CD4-positive, alpha-beta T cell treated with Interleukin-17A for 1 hour (primary cell): ENCODE results near the gene RAD9A.
"Not testable (repeated sequence)": the region's sequence is repeated elsewhere in the genome, so short reads cannot be mapped to it uniquely, and the experiment has no call there.

Source experiments
- DNase-seq: peaks from one replicate; pipeline ENCODE4 v3.0.0-alpha.2; 2020

Gene RAD9A

DNA sequence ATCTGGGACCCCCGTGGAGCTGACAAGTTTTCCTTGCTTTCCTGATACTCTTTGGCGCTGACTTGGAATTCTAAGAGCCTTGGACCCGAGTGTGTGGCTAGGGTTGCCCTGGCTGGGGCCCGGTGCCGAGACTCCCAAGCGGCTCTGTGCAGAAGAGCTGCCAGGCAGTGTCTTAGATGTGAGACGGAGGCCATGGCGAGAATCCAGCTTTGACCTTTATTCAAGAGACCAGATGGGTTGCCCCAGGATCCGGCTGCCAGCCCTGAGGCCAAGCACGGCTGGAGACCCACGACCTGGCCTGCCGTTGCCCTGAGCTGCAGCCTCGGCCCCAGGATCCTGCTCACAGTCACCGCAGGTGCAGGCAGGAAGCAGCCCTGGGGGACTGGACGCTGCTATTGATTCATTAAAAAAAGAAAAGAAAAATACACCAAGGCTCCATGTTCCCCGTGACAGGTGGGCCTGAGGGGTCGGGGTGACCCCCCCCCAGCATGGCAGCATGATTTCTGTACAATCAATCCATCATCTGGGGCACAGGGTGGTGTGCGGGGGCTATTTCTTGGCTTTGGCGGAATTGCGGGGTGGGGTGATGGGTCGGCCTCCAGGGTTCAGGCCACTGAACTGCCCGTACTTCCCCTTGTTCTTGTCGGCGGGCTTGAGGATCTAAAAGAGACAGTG, 6.3 kb downstream of the RAD9A start:
- DNase-seq: no peak

DNA sequence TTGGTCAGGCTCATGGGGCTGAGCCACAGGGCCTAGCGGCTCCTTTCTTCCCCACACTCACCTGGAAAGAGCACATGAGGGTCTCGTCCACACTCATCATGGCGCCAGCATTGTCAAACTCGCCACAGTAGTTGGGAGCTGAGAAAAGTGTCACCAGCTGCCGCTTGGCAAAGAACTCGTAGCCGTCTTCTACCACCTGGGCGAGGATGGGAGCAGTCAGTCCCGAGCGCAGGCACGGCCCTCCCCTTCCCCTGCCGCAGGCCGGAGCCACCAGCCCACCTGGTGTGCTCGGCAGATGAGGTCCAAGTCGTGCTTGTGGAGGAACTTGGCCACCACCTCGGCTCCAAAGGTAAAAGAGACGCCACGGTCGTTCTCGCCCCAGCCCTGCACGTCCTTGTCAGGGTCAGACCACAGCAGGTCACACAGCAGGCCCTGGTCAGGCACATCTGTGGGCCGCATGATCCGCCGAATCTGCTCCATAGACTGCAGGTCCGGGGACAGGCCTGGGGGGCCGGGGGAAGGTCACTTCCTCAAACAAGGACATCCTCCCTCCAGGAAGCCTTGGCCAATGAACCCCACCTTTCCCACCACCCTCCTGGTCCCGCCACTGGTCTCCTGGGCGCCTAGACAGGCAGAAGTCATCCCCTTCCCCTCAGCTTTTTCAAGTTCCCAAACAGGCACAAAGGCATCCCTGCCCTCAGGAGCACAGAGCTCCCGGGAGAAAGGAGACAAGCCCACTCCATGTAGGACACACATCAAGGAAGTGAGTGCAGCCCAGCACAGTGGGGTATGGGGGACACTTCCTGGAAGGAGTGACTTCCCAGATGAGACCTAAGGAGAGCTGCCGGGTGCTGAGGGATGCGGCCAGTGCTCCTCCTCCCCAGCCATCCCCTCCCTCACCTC, 7.1 kb downstream of the RAD9A start:
- no peak for DNase-seq

DNA sequence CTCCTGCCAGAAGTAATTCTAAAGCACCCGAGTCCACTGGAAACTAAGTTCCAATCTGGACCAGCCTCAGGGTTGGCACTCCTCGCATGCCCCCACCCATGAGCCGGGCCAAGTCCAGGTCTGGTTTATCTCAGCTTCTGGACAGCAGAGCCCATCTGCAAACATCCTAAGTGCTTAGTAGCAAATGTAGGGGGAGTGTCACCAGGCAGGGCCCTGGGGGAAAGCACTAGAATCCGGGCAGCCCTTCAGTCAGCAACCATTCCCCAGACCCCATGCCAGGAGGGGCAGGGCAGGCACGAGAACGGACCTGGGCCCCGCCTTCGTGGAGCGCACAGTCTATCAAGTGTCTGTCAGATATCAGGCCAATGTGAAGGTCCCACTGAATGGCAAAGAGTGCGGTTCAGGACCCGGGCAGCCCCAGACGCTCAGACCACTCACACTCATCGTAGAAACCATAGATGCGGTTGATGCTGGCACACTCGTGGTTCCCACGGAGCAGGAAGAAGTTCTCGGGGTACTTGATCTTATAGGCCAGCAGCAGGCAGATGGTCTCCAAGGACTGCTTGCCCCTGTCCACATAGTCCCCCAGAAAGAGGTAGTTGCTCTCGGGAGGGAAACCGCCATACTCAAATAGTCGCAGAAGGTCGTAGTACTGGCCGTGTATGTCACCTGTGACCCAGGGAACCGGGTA, 8.6 kb downstream of the RAD9A start:
- no peak for DNase-seq

DNA sequence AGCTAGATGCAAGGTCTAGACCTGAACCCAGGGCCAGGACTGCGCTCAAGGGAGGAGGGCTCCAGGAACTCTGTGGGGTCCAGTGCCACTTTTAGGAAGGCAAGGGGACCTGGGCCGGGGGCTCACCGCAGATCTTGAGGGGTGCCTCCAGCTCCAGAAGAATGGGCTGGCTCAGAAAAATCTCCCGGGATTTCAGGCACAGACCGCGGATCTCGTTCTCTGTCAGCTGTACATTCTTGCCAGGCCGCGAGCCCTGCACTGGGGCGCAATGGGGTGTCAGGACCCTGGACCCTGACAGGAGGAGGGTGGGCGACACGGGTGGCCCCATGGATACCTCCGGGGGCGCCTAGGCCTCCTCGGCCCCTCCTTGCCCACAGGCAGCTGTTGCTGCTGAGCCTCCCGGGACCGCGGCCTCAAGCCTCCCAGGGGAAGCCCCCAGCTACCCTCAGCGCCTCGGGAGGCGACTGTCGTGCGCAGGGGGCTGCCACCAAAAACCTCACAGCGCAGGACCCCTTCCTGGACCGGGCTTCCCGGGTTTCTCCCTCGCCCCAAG, 9.2 kb downstream of the RAD9A start:
- no peak for DNase-seq

DNA sequence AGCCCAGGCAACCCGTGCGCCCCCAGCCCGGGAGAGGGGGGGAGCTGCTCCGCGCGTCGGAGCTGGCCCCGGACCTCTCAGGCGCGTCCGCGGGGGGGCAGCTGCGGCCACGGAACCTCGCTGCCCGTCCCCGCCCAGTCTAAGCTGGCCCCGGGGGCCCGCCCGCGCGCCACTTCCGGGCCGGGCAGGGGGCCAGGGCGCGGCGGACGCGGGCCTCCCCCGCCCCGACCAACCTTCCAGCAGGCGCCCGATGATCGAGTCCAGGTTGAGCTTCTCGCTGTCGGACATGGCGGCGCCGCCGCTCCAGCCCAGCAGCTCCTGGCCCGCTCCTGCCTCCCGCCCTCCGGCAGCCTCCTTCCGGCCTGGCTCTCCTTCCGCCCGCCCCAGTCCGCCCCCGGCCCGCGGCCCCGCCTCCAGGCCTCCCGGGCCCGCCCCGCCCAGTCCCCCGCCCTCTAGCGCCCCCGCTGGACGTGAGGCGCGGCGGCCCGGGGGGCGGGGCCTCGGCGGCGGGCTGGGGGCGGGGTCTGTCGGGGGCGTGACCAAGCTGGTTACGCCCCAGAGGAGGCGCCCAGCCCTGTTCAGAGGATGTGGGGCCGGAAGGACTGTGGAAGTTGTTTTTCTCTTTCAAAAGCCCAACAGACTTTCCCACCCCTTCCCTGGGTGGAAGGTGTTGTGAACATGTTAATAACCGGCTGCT, 9.9 kb downstream of the RAD9A start, which contains the start of gene PPP1CA:
Gene PPP1CA, minus strand, starts transcription at position 364 of the 697 bp plus-strand sequence. Its CDS starts 76 bp downstream, at position 288.
- peak; percentile 90 for DNase-seq

DNA sequence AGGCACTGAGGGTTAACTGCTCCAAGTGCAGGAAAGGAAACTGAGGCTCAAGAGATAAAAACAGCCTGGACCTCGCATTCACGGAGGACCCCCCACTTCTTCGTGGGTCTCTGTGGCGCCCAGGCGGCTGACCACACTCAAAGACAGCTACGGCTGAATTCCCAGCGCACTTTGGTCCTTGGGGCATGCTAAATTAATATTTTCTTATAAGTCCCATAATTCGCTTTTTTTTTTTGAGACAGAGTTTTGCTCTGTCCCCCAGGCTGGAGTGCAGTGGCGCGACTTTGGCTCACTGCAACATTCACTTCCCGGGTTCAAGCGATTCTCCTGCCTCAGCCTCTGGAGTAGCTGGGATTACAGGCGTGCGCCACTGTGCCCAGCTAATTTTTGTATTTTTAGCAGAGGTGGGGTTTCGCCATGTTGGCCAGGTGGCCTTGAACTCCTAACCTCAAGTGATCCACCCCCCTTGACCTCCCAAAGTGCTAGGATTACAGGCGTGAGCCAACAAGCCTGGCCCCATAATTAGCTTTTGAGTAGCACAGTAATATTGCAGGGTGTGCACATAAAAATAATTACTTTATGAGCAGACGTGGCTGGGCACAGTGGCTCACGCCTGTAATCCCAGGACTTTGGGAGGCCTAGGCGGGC, 10.5 kb downstream of the RAD9A start:
- not testable (repeated sequence) for DNase-seq

DNA sequence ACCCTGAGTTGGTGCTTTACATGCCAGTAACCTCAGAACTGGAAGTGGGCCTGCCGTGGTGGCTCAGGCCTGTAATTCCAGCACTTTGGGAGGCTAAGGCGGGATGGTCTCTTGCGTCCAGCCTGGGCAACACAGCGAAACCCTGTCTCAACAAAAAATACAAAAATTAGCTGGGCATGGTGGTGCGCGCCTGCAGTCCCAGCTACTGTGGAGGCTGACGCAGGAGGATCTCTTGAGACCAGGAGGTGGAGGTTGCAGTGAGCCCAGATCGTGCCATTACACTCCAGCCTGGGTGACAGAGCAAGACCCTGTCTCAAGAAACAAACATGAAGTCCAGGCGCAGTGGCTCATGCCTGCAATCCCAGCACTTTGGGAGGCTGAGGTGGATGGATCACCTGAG, 11.3 kb downstream of the RAD9A start:
- not testable (repeated sequence) for DNase-seq

DNA sequence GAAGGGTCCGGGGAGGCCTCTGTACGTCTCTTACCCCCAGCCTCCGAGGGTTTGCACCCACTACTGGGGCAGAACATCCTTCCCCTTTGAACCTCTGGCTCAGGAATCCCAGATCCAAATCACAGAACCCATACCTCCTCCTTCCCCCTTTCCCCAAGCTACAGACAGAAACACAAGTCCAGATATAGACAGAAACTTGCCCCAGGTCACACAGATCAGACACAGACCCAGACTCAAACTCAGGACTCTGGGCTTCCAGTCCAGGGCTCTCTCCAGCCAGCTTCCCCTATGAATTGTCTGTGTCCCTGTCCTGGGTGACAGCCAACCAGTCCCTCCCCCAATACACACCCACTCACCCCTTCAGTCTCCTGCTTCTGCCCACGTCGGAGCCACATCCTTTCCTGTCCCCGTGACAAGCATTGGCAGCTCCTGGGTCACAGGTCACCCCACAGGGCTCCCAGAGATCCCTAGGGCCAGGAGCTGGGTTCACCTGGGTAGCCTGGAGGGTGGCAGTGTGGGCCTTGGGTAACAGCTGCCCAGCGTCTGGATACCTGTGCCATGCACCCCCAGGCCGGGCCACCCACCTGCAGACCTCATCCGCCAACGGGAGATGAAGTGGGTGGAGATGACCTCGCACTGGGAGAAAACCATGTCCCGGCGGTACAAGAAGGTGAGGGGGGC, 12.9 kb downstream of the RAD9A start:
- DNase-seq: peak; percentile 66

DNA sequence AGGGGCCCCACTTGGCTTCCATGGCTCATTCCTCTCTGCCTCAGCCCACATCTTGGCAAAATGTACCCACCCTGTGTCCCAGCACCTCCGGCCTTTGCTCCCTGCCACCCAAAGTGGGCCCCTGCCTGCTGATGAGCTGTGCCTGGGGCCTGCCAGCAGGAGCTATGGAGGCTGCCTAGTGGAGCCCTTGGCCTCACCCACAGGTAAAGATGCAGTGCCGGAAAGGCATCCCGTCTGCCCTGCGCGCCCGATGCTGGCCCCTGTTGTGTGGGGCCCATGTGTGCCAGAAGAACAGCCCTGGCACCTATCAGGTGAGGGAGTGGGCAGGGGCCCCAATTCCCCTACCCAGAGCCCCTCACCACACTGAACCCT, 13.4 kb downstream of the RAD9A start:
- DNase-seq: no peak

DNA sequence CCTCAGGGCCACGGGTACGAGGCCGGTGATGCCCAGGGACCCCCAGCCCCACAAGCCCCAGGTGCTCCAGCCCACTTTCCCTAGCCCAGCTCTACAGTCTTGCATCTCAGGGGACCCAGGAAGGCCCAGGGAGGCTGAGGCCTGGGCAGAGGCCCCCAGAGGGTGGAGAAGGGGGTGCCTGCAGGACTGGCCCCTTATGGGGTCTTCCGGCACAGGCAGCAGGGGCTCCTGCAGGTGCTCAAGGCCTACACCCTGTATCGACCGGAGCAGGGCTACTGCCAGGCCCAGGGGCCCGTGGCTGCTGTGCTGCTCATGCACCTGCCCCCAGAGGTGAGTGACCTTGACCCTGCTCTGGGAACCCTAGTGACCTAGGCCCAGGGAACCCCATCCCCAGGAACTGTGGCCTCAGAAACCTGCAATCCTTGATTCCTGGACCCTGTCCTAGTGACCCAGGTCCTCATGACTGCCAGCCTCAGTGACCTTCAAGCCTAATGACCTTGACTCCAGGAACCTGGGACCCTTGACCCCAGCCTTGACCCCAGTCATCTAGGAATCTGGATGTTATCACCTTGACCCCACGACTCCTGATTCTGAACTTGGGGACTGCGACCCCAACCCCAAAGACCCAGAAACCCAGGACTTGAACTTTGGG, 14.0 kb downstream of the RAD9A start:
- no peak for DNase-seq

DNA sequence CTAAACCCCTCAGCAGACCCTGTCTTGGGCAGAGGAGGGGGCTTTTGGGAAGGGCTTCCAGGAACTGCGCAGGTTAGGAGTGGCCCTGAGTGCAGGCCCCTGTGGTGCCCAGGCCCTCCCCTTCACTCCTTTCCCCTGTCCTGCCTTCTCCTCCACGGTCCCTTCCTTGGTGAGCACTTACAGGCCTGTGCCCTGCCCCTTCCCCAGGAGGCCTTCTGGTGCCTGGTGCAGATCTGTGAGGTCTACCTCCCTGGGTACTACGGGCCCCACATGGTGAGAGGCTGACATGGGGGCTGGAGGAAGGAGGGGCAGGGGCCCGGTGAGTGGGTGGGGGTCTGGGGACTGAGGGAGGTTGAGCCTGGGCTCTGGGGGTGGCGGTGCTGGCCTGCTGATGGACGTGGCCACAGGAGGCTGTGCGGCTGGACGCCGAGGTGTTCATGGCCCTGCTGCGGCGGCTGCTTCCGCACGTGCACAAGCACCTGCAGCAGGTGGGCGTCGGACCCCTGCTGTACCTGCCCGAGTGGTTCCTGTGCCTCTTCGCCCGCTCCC, 14.7 kb downstream of the RAD9A start:
- DNase-seq: no peak

DNA sequence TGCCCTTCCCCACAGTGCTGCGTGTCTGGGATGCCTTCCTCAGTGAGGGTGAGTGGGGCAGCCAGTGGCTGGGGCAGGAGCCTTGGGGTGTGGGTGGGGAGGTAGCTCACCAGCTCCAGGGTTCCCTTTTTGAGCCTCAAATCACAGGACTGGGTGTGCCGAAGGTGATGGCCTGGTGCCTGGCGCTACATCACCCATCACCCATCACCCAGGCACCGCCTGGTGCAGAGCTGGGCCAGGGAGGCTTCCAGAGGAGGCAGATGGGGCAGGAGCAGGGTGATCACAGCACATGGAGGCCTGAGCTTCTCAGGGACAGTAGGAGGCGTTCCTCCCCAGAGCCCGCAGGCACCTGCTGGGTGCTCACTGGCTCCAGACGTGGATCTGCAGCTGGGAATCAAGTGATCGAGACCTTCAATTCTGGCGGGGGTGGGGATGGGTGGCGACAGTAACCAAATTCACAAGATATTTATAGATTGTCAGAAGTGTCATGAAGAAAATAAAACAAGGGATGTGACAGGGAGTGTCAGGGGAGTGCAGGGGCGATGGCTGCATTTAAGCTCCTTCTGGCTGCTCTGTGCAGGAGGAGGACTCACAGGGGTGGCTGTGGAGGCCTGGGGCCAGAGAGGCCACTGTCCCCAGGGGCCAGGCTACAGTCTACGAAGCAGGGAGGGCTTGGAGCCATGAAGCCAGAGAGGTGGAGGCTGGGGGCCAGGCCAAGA, 15.3 kb downstream of the RAD9A start:
- DNase-seq: peak; percentile 42

DNA sequence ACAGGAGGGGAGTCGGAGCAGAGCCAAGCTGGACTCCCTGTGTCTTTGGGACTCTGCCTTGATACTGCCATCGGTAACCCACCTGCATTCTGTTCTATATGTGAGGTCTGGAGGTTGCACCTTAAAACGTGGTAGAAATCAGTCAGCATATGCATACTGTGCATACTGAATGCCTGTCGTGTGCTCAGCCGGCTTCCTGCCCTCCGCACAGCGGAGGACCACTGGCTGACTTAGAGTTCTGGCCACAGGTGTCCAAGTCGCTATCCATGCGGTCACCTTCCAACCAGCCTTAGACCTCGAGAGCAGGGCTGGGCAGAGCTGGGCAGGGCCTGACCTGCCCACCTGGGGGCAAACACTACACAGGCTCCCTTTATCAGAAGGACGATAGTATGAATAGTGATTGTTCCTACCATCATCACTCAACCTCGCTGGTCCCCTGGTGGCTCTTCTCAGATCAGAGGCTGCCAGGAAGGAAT, 15.9 kb downstream of the RAD9A start:
- no peak for DNase-seq

DNA sequence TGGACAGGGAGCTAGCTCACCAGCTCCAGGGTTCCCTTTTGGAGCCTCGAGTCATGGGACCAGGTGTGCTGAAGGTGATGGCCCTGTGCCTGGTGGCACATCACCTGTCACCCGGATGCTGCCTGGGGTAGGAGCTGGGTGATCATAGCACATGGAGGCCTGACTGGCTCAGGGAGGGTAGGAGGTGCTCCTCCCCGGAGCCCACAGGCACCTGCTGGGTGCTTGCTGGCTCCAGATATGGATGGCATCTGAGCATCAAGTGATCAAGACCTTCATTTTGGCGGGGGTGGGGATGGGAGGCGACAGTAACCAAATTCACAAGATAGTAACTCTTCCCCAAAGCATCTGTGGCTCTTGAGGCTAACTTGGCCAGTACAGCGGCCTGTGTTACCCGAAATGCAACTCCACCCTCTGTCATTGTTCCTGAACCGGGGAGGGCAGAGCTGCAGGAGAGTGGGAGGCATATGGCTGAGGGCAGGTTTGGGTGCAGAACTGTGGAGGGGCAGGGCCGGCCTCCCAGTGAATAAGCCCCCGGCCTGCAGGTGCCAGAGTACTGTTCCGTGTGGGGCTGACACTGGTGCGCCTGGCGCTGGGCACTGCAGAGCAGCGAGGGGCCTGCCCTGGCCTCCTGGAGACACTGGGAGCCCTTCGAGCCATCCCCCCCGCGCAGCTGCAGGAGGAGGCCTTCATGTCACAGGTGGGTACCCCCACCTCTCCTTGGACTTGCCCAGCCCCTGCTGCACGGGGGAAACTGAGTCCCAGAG, 16.8 kb downstream of the RAD9A start:
- DNase-seq: no peak

DNA sequence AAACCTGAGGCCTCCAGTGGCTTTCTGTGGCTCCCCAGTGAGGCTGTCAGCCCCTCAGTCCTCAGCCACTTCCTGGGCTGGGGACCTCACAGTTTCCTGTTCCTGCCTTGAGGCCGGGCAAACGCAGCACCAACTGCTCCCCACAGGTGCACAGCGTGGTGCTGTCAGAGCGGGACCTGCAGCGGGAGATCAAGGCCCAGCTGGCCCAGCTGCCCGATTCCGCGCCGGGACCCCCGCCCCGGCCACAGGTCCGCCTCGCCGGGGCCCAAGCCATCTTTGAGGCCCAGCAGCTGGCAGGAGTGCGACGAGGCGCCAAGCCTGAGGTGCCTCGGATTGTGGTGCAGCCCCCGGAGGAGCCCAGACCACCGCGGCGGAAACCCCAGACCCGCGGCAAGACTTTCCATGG, 17.5 kb downstream of the RAD9A start:
- DNase-seq: peak; percentile 84

DNA sequence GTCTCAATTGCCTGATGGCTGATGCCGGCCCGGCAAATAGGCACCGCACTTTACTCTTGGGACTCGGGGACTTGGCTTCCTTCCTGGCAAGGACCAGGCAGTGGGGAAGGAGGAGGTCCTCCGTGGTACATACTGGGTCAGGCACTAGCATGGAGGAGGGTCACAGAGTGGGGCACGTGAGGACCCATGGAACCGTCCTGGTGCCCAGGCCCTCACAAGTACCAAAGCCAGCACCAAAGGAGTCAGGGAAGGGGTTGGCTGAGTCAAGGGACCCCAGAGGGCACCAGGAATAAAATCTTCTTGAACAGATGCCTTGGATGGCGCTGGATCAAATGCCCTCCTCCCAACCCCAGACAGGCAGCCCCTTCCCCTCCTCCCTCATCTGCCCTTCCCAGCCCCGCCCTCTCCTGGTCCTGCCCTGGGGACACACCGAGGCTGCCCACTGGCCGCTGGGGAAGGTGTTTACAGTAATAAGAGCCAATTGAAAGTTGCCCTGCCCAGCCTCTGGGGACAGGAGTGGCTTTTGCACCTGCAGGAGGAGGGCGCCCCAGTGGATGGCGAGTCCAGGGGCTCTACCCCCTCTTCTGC, 18.1 kb downstream of the RAD9A start:
- DNase-seq: no peak

DNA sequence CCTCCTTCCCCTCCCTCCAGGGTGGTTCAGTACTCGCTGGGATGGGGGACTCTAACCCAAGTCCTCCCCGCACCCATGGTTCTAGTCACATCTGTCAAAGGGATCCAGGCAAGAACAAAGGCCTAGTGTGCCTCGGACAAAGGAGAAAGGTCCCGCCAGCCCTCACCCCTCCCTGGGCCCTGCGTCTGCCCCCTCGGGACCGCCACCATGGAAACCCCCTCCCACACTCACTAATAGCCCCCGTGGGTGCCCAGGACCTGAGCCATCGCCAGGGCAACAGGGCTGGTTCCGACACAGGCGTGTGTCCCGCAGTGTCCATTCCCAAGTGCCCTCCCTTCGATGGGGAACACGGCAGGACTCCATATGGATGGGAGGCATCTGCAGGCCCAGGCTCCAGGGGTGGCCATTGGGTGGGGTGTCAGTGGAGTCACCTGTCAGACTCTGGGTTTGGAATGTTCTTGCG, 18.6 kb downstream of the RAD9A start:
- DNase-seq: no peak

DNA sequence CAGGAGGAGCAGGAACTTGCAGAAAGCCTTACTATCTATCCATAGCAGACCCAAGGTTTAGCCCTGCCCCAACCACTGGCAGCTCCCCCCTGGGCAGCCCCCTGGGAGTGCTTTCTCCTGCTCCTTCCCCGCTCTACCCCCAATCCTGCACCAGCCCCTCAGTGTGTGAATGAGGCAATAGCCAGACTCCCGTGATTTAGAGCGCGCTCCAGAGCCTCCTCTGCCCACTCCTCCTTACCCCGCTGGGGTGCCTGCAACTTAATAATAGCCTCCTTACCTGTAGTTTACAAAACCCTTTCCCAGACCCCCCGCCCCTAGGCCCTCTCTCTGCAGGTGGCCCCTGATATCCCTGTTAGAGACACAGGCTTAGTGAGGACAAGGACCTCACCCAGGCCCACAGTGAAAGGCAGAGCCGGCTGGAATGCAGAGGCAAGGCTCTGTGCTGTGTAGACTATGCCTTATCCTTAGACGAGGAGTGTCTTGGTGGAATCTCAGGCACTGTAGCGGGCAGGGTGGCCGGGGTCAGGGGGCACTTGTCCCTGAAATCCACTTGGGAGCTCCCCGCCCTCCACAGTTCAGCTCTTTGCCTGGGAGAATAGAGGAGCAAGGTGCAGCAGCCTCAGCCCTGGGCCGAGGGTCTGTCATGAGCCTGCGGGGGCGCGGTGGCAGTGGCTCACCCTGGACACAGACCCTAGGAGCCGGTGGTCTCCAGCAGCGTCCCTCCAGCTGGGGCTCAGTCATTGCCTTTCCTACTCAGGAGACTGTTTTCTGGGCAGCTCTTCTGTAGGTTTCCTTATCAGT, 19.4 kb downstream of the RAD9A start:
- no peak for DNase-seq
